WTC11 (cell line): ENCODE data around the gene PLEKHH2. TPM values are rescaled to one million over a fixed set of nuclear protein-coding genes. Genes with fewer than 3 reads are reported as not detected.

Experiments
- ATAC-seq: fragments of 200-7000 bp; cut with Tn5 transposase; 2 replicates; pipeline ENCODE4 v1.10.0; 2021; ENCODE audit warnings: mild to moderate bottlenecking, moderate library complexity
- CTCF ChIA-PET: fragments of 300-600 bp; sonication (Branson Sonifier 250); formaldehyde crosslinking; loops from one replicate; lab custom pipeline; 2021; ENCODE audit warnings: antibody characterized with exemption; lab: Charles Lee
- POLR2A ChIA-PET: fragments of 350-600 bp; sonication (Branson Sonifier 250); formaldehyde crosslinking; loops from one replicate; lab custom pipeline; 2021; ENCODE audit warnings: antibody characterized with exemption; lab: Charles Lee
- DNase-seq: peaks from one replicate; pipeline ENCODE4 v3.0.0; 2021; ENCODE audit warnings: low spot score
- H3K27ac Mint-ChIP-seq: 2 replicates; pipeline ENCODE4 v1.8.0; 2021; ENCODE audit warnings: mixed read lengths
- H3K27me3 Mint-ChIP-seq: 2 replicates; pipeline ENCODE4 v1.8.0; 2021; ENCODE audit warnings: low read depth, mild to moderate bottlenecking, moderate library complexity, mixed read lengths
- H3K36me3 Mint-ChIP-seq: 2 replicates; pipeline ENCODE4 v1.8.0; 2021; ENCODE audit warnings: mixed read lengths
- H3K4me1 Mint-ChIP-seq: 2 replicates; pipeline ENCODE4 v1.8.0; 2022; ENCODE audit warnings: mixed read lengths
- H3K4me3 Mint-ChIP-seq: 2 replicates; pipeline ENCODE4 v1.8.0; 2021; ENCODE audit warnings: mild to moderate bottlenecking, moderate library complexity, mixed read lengths
- H3K9me3 Mint-ChIP-seq: 2 replicates; pipeline ENCODE4 v1.8.0; 2021; ENCODE audit warnings: mixed read lengths
- AFF4 ChIP-seq: sonication (generic); formaldehyde crosslinking; IDR thresholded peaks from 2 replicates; pipeline ENCODE4 v1.8.1; 2023; ENCODE audit warnings: mild to moderate bottlenecking, missing genetic modification reagents, borderline replicate concordance
- AR ChIP-seq: fragments of 250-450 bp; sonication (Bioruptor Pico); IDR thresholded peaks from 2 replicates; pipeline ENCODE4 v1.9.0; 2021; ENCODE audit warnings: mild to moderate bottlenecking
- ATF6 ChIP-seq: sonication (generic); formaldehyde crosslinking; IDR thresholded peaks from 2 replicates; pipeline ENCODE4 v1.8.1; 2023; ENCODE audit warnings: mild to moderate bottlenecking, missing genetic modification reagents
- CBFB ChIP-seq: sonication (generic); formaldehyde crosslinking; IDR thresholded peaks from 2 replicates; pipeline ENCODE4 v1.8.1; 2022; ENCODE audit warnings: mild to moderate bottlenecking, low read depth, missing genetic modification reagents
- CDX4 ChIP-seq: fragments of 250-450 bp; sonication (Bioruptor Pico); IDR thresholded peaks from 2 replicates; pipeline ENCODE4 v1.9.0; 2021; ENCODE audit warnings: moderate library complexity, mild to moderate bottlenecking, inconsistent platforms, borderline replicate concordance
- CREM ChIP-seq: sonication (generic); formaldehyde crosslinking; IDR thresholded peaks from 2 replicates; pipeline ENCODE4 v1.8.1; 2022; ENCODE audit warnings: mild to moderate bottlenecking, missing genetic modification reagents, moderate library complexity
- CTCF ChIP-seq: fragments of 200-600 bp; IDR thresholded peaks from 2 replicates; pipeline ENCODE4 v1.8.0; 2022; ENCODE audit warnings: antibody characterized with exemption
- ERG ChIP-seq: fragments of 250-450 bp; sonication (Bioruptor Pico); IDR thresholded peaks from 2 replicates; pipeline ENCODE4 v1.8.0; 2021; ENCODE audit warnings: mild to moderate bottlenecking
- GABPB1 ChIP-seq: sonication (generic); formaldehyde crosslinking; IDR thresholded peaks from 2 replicates; pipeline ENCODE4 v1.8.1; 2023; ENCODE audit warnings: mild to moderate bottlenecking, missing genetic modification reagents
- NFYB ChIP-seq: sonication (generic); formaldehyde crosslinking; conservative IDR thresholded peaks from 2 replicates; pipeline ENCODE4 v1.8.0; 2022; ENCODE audit warnings: low read depth, missing genetic modification reagents
- NR2C2 ChIP-seq: sonication (generic); formaldehyde crosslinking; IDR thresholded peaks from 2 replicates; pipeline ENCODE4 v1.8.0; 2022; ENCODE audit warnings: mild to moderate bottlenecking, missing genetic modification reagents
- OVOL2 ChIP-seq: fragments of 250-450 bp; sonication (Bioruptor Pico); IDR thresholded peaks from 2 replicates; pipeline ENCODE4 v1.9.0; 2021; ENCODE audit warnings: mild to moderate bottlenecking, borderline replicate concordance
- PREB ChIP-seq: sonication (generic); formaldehyde crosslinking; IDR thresholded peaks from 2 replicates; pipeline ENCODE4 v1.8.1; 2022; ENCODE audit warnings: mild to moderate bottlenecking, missing genetic modification reagents, moderate library complexity, borderline replicate concordance
- SOX15 ChIP-seq: fragments of 250-450 bp; sonication (Bioruptor Pico); IDR thresholded peaks from 2 replicates; pipeline ENCODE4 v1.9.0; 2021; ENCODE audit warnings: mild to moderate bottlenecking
- ZBTB43 ChIP-seq: sonication (generic); formaldehyde crosslinking; IDR thresholded peaks from 2 replicates; pipeline ENCODE4 v1.8.1; 2023; ENCODE audit warnings: mild to moderate bottlenecking, missing genetic modification reagents
- ZNF121 ChIP-seq: sonication (generic); formaldehyde crosslinking; IDR thresholded peaks from 2 replicates; pipeline ENCODE4 v1.8.0; 2023; ENCODE audit warnings: missing genetic modification reagents
- ZNF219 ChIP-seq: sonication (generic); formaldehyde crosslinking; IDR thresholded peaks from 2 replicates; pipeline ENCODE4 v1.8.0; 2023; ENCODE audit warnings: missing genetic modification reagents, mild to moderate bottlenecking, borderline replicate concordance
- ZNF416 ChIP-seq: fragments of 250-450 bp; sonication (Bioruptor Pico); IDR thresholded peaks from 2 replicates; pipeline ENCODE4 v1.9.0; 2021; ENCODE audit warnings: mild to moderate bottlenecking, inconsistent platforms
- total RNA-seq: library from RNA; stranded (reverse); gene quantifications from 3 replicates; pipeline ENCODE4 v1.2.3, GENCODE V29; 2021

Gene PLEKHH2
- total RNA-seq, 1 experiment from 2014 or later, result 5.8 TPM

- Mint-ChIP-seq H3K4me3 (no peak overlapping the region), H3K9me3 (no peaks in the 10 kb centered on the region), H3K27ac (no peak overlapping the region), H3K4me1 (peaks cover 8% of the 10 kb centered on the region), H3K36me3 (no peaks in the 10 kb centered on the region), H3K27me3 (no peaks in the 10 kb centered on the region)
- DNase-seq (no peak), ATAC-seq (no peak)
- ChIA-PET CTCF (no interaction called here), POLR2A (no interaction called here)
- no peak for TF ChIP-seq ZNF219 (CRISPR knock-in tag)
- no peak for TF ChIP-seq NFYB
These were observed 140.4 kb downstream of the PLEKHH2 start for GRCh38 chr2:43777306-43777926.

- Mint-ChIP-seq H3K27ac (no peak overlapping the region), H3K4me3 (no peak overlapping the region), H3K4me1 (peaks cover 8% of the 10 kb centered on the region), H3K36me3 (no peaks in the 10 kb centered on the region), H3K27me3 (no peaks in the 10 kb centered on the region), H3K9me3 (no peaks in the 10 kb centered on the region)
- ChIA-PET POLR2A (no interaction called here), CTCF (no interaction called here)
- ATAC-seq (no peak), DNase-seq (no peak)
- TF ChIP-seq ZNF416 (CRISPR knock-in tag), result no peak
- TF ChIP-seq ERG, result no peak
- TF ChIP-seq GABPB1 (CRISPR knock-in tag), result no peak
- TF ChIP-seq SOX15 (CRISPR knock-in tag), result no peak
- TF ChIP-seq ZNF121 (CRISPR knock-in tag), result no peak
- TF ChIP-seq ZBTB43 (CRISPR knock-in tag), result no peak
- no peak for TF ChIP-seq CDX4 (CRISPR knock-in tag)
- no peak for TF ChIP-seq CREM (CRISPR knock-in tag)
- no peak for TF ChIP-seq AR (CRISPR knock-in tag)
- TF ChIP-seq AFF4 (CRISPR knock-in tag), result no peak
- TF ChIP-seq ATF6 (CRISPR knock-in tag), result no peak
- TF ChIP-seq OVOL2, result no peak
- no peak for TF ChIP-seq CBFB (CRISPR knock-in tag)
- TF ChIP-seq CTCF, result no peak
- no peak for TF ChIP-seq PREB (CRISPR knock-in tag)
- TF ChIP-seq NR2C2 (CRISPR knock-in tag), result no peak
These were observed 141.2 kb downstream of the PLEKHH2 start for GRCh38 chr2:43778233-43778632.
